Activated naive CD4-positive, alpha-beta T cell treated with anti-CD3 and anti-CD28 coated beads, Interleukin-2, amount 50 U/mL, for 24 hours (primary cell): ENCODE measurements around the gene CDH10.

Source experiments
- H3K27ac Mint-ChIP-seq: one replicate; pipeline ENCODE4 v1.8.0; 2021; ENCODE audit warnings: mild to moderate bottlenecking, mixed read lengths
- H3K27me3 Mint-ChIP-seq: one replicate; pipeline ENCODE4 v1.8.0; 2021; ENCODE audit warnings: mixed read lengths
- H3K36me3 Mint-ChIP-seq: one replicate; pipeline ENCODE4 v1.8.0; 2021; ENCODE audit warnings: mixed read lengths
- H3K4me1 Mint-ChIP-seq: one replicate; pipeline ENCODE4 v1.8.0; 2021; ENCODE audit warnings: mixed read lengths
- H3K4me3 Mint-ChIP-seq: one replicate; pipeline ENCODE4 v1.8.0; 2021; ENCODE audit warnings: mild to moderate bottlenecking, mixed read lengths
- H3K9me3 Mint-ChIP-seq: one replicate; pipeline ENCODE4 v1.8.0; 2021; ENCODE audit warnings: mixed read lengths

Gene CDH10

GRCh38 chr5:24538346-24538745 is 106.4 kb downstream of the CDH10 start:
- H3K27ac Mint-ChIP-seq = no peak overlapping the region
- H3K27me3 Mint-ChIP-seq = no peaks in the 10 kb centered on the region
- H3K4me1 Mint-ChIP-seq = no peaks in the 10 kb centered on the region
- no peak overlapping the region for H3K4me3 Mint-ChIP-seq
- H3K9me3 Mint-ChIP-seq = no peaks in the 10 kb centered on the region
- H3K36me3 Mint-ChIP-seq = no peaks in the 10 kb centered on the region

GRCh38 chr5:24535646-24536045 is 109.1 kb downstream of the CDH10 start:
- no peaks in the 10 kb centered on the region for H3K4me1 Mint-ChIP-seq
- no peaks in the 10 kb centered on the region for H3K9me3 Mint-ChIP-seq
- H3K36me3 Mint-ChIP-seq = no peaks in the 10 kb centered on the region
- H3K27me3 Mint-ChIP-seq = no peaks in the 10 kb centered on the region
- no peak overlapping the region for H3K27ac Mint-ChIP-seq
- H3K4me3 Mint-ChIP-seq = no peak overlapping the region

- no peaks in the 10 kb centered on the region for H3K36me3 Mint-ChIP-seq
- no peak overlapping the region for H3K4me3 Mint-ChIP-seq
- H3K4me1 Mint-ChIP-seq = no peaks in the 10 kb centered on the region
- H3K27ac Mint-ChIP-seq = no peak overlapping the region
- no peaks in the 10 kb centered on the region for H3K27me3 Mint-ChIP-seq
- peaks cover 7% of the 10 kb centered on the region for H3K9me3 Mint-ChIP-seq
Measured at GRCh38 chr5:24530906-24531305, 113.9 kb downstream of the CDH10 start.

- Mint-ChIP-seq H3K4me1 (no peaks in the 10 kb centered on the region), H3K27me3 (no peaks in the 10 kb centered on the region), H3K4me3 (no peak overlapping the region), H3K36me3 (no peaks in the 10 kb centered on the region), H3K9me3 (peaks cover 7% of the 10 kb centered on the region), H3K27ac (no peak overlapping the region)
Measured at GRCh38 chr5:24525414-24525813, 119.4 kb downstream of the CDH10 start.

GRCh38 chr5:24512423-24512822 is 132.4 kb downstream of the CDH10 start:
- Mint-ChIP-seq H3K27me3 (no peaks in the 10 kb centered on the region), H3K4me3 (no peak overlapping the region), H3K36me3 (no peaks in the 10 kb centered on the region), H3K4me1 (no peaks in the 10 kb centered on the region), H3K9me3 (peaks cover 9% of the 10 kb centered on the region), H3K27ac (no peak overlapping the region)

GRCh38 chr5:24510523-24510988 is 134.2 kb downstream of the CDH10 start:
- Mint-ChIP-seq H3K36me3 (no peaks in the 10 kb centered on the region), H3K4me1 (no peaks in the 10 kb centered on the region), H3K4me3 (no peak overlapping the region), H3K27me3 (no peaks in the 10 kb centered on the region), H3K9me3 (peaks cover 12% of the 10 kb centered on the region), H3K27ac (no peak overlapping the region)

- Mint-ChIP-seq H3K9me3 (peaks cover 12% of the 10 kb centered on the region), H3K36me3 (no peaks in the 10 kb centered on the region), H3K4me3 (no peak overlapping the region), H3K27me3 (no peaks in the 10 kb centered on the region), H3K27ac (no peak overlapping the region), H3K4me1 (no peaks in the 10 kb centered on the region)
Measured at GRCh38 chr5:24509943-24510342, 134.8 kb downstream of the CDH10 start.

GRCh38 chr5:24505258-24505657 is 139.5 kb downstream of the CDH10 start:
- H3K27ac Mint-ChIP-seq = no peak overlapping the region

GRCh38 chr5:24497591-24498157 is 147.1 kb downstream of the CDH10 start:
- H3K9me3 Mint-ChIP-seq = peaks cover 7% of the 10 kb centered on the region
- H3K4me3 Mint-ChIP-seq = no peak overlapping the region
- H3K27me3 Mint-ChIP-seq = no peaks in the 10 kb centered on the region
- no peaks in the 10 kb centered on the region for H3K36me3 Mint-ChIP-seq
- no peak overlapping the region for H3K27ac Mint-ChIP-seq
- H3K4me1 Mint-ChIP-seq = no peaks in the 10 kb centered on the region

More at GRCh38 chr5:24505258-24505657, 139.5 kb downstream of the CDH10 start:
- Mint-ChIP-seq H3K4me1 (no peaks in the 10 kb centered on the region), H3K36me3 (no peaks in the 10 kb centered on the region), H3K9me3 (peaks cover 10% of the 10 kb centered on the region), H3K4me3 (no peak overlapping the region), H3K27me3 (no peaks in the 10 kb centered on the region)

GRCh38 chr5:24497145-24497544 is 147.6 kb downstream of the CDH10 start:
- no peaks in the 10 kb centered on the region for H3K4me1 Mint-ChIP-seq
- H3K27ac Mint-ChIP-seq = no peak overlapping the region
- no peaks in the 10 kb centered on the region for H3K36me3 Mint-ChIP-seq
- peaks cover 2% of the 10 kb centered on the region for H3K9me3 Mint-ChIP-seq
- H3K4me3 Mint-ChIP-seq = no peak overlapping the region
- no peaks in the 10 kb centered on the region for H3K27me3 Mint-ChIP-seq

GRCh38 chr5:24496268-24496667 is 148.5 kb downstream of the CDH10 start:
- no peak overlapping the region for H3K27ac Mint-ChIP-seq
- no peaks in the 10 kb centered on the region for H3K36me3 Mint-ChIP-seq
- no peaks in the 10 kb centered on the region for H3K4me1 Mint-ChIP-seq
- no peaks in the 10 kb centered on the region for H3K9me3 Mint-ChIP-seq
- no peak overlapping the region for H3K4me3 Mint-ChIP-seq
- no peaks in the 10 kb centered on the region for H3K27me3 Mint-ChIP-seq

- Mint-ChIP-seq H3K27me3 (no peaks in the 10 kb centered on the region), H3K36me3 (no peaks in the 10 kb centered on the region), H3K4me3 (no peak overlapping the region), H3K27ac (no peak overlapping the region), H3K9me3 (no peaks in the 10 kb centered on the region), H3K4me1 (no peaks in the 10 kb centered on the region)
Measured at GRCh38 chr5:24492229-24492628, 152.5 kb downstream of the CDH10 start.

- Mint-ChIP-seq H3K36me3 (no peaks in the 10 kb centered on the region), H3K9me3 (no peaks in the 10 kb centered on the region)
Measured at GRCh38 chr5:24491490-24491889, 153.3 kb downstream of the CDH10 start.

GRCh38 chr5:24487368-24488229 is 157.2 kb downstream of the CDH10 start:
- H3K9me3 Mint-ChIP-seq = no peaks in the 10 kb centered on the region
- H3K4me1 Mint-ChIP-seq = no peaks in the 10 kb centered on the region
- H3K27ac Mint-ChIP-seq = no peak overlapping the region
- H3K27me3 Mint-ChIP-seq = no peaks in the 10 kb centered on the region
- H3K4me3 Mint-ChIP-seq = no peak overlapping the region
- no peaks in the 10 kb centered on the region for H3K36me3 Mint-ChIP-seq

More at GRCh38 chr5:24491490-24491889, 153.3 kb downstream of the CDH10 start:
- H3K27ac Mint-ChIP-seq = no peak overlapping the region
- H3K4me3 Mint-ChIP-seq = no peak overlapping the region
- no peaks in the 10 kb centered on the region for H3K4me1 Mint-ChIP-seq
- H3K27me3 Mint-ChIP-seq = no peaks in the 10 kb centered on the region

- Mint-ChIP-seq H3K27me3 (no peaks in the 10 kb centered on the region), H3K9me3 (peaks cover 5% of the 10 kb centered on the region), H3K27ac (no peak overlapping the region), H3K4me1 (no peaks in the 10 kb centered on the region), H3K36me3 (no peaks in the 10 kb centered on the region), H3K4me3 (no peak overlapping the region)
Measured at GRCh38 chr5:24480952-24481351, 163.8 kb downstream of the CDH10 start.

GRCh38 chr5:24477958-24478357 is 166.8 kb downstream of the CDH10 start:
- Mint-ChIP-seq H3K4me3 (no peak overlapping the region), H3K36me3 (no peaks in the 10 kb centered on the region), H3K9me3 (peaks cover 9% of the 10 kb centered on the region), H3K27ac (no peak overlapping the region), H3K27me3 (no peaks in the 10 kb centered on the region), H3K4me1 (no peaks in the 10 kb centered on the region)
